HS-27A (cell line): ENCODE data around the gene SULT1A2.
"Not testable (repeated sequence)": the region's sequence is repeated elsewhere in the genome, so short reads cannot be mapped to it uniquely, and the experiment has no call there.

Source experiments
- DNase-seq: peaks from one replicate; pipeline ENCODE4 v3.0.0-alpha.2; 2012; ENCODE audit warnings: low read depth, missing footprints

SULT1A2 gene

DNA sequence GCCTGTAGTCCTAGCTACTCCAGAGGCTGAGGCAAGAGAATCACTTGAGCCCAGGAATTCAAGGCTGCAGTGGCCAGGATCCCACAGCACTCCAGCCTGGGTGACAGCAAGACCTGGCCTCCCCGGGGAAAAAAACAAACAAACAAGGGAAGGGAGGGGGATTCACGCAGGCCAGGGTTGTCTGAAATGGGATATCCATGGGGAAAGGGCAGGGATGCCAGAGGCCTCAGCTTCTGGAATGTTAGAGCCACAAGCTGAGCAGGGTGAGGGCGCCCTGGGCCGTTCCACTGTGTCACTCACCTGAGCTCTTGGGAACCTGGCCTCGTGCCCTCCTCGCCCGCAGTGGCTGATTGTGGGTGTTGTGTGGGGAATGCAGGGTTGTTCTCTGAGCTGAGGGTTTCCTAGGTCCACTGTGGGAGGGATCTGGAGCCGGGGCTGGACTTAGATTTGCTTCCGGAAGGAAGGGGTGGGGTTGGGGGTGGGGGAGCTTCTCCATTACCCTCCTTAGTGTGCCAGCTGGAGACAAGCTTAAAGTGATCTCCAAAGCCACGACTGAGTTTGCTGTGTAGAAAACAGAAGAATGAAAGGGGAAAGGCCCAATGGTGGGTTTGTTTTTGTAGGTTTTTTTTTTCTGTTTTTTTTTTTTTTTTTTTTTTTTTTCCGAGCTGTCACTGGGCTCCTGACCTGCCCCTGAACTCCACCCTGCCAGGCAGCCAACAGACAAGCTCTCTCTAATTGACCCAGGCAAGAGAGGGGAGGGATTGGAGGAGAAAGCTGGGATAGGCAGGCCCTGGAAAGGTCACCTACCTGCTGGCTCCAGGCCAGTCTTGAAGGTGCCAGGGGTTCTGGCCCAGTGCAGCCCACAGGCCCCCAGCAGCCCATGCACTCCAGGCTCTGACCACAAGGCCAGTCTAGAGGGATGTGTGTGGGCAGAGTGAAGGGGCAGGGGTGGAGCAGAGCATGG, 13.1 kb upstream of the SULT1A2 start, which contains the start of gene SULT1A1:
TSS of gene SULT1A1 (minus strand) at position 414 of the 964 bp plus-strand sequence. CDS start 1,189 bp downstream, outside the sequence.
- DNase-seq: no peak

DNA sequence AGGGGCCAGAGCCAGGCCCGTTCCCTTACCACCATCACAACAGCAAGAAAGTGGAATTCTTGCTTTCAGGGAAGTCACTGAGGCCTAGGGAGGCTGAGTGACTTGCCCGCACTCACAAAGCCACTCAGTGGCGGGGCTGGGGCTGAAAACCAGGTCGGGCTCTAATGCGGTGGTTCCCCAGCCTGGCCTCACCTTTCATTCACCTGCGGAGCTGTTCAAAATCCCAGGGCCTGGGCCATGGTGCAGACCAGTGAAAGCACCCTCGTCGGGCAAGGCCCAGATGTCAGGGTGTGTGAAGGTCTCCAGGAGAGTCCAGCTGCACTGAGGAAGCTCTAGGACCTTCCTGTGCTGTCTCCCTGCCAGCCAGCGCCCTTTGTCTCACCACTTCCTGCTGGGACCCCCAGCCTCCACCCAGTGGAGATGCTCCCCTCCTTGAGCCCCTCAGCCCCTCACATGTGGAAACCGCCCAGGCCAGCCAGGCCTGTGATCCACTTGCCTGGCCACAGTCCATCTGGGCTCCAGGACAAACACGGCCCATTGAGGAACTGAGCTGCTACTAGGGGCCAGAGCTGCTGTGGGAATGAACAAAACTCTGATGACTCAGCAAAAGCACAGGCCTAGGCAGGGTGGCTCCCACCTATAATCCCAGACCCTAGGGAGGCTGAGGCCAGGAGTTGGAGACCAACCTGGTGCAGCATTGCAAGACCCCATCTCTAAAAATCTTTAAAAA, 12.2 kb upstream of the SULT1A2 start:
- DNase-seq: not testable (repeated sequence)

DNA sequence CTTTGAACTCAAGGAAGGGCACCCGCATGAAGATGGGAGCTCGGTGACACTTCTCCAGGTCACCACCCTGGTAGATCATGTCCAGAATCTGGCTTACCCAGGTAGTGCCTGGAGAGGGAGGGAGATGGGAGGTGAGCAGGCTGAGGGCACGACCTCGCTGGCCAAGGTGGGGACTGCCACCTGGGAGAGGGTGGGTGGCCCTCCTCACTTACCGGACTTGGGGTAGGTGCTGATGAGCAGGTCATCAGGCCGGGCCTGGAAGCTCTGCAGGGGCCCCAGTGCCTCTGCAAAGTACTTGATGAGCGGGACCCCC, 11.6 kb upstream of the SULT1A2 start:
- not testable (repeated sequence) for DNase-seq

DNA sequence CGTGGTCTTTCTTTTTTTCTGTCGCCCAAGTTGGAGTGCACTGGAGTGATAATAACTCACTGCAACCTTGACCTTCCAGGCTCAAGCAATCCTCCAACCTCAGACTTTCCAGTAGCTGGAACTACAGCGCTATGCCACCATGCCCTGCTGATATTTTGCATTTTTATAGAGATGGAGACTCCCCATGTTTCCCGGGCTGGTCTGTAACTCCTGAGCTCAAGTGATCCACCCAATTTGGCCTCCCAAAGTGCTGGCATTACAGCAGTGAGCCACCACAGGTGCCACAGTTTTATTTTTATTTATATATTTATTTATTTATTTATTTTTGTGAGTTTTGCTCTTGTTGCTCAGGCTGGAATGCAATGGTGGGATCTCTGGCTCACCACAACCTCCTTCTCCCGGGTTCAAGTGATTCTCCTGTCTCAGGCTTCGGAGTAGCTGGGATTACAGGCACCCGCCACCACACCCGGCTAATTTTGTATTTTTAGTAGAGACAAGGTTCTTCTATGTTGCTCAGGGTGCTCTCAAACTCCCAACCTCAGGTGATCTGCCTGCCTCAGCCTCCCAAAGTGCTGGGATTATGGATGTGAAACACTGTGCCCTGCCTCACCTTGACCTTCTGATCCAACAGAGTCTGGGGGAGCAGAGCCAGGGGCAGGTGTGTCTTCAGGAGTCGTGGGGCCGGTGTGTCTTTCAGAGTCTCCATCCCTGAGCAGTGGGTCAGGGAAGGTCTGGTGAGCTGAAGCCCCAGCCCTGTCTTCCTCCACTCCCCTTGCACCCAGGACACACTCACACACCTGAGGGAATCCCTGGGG, 11.0 kb upstream of the SULT1A2 start:
- not testable (repeated sequence) for DNase-seq

DNA sequence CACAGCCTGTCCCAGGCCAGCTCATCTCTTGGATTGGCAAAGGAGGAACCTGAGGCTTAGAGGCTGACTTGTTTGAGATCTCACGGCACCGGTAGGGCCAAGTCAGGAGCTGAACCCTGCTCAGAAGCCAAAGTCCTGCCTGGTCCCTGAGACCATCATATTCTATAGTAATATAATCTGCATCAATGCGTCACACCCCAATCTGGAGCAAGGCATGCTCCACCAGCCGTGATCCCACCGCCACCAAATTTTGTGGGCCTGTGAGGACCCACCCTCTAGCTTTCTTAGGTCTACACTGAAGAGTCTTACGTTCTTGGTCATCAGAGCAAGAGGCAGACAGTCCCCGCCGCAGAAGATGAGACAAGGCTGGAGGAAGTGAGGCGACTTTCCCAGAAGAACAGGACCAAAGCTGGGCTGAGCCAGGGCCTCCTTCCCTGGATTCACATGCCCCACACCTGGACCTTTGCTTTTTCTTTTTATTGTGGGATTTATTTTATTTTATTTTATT, 10.3 kb upstream of the SULT1A2 start:
- DNase-seq: no peak

DNA sequence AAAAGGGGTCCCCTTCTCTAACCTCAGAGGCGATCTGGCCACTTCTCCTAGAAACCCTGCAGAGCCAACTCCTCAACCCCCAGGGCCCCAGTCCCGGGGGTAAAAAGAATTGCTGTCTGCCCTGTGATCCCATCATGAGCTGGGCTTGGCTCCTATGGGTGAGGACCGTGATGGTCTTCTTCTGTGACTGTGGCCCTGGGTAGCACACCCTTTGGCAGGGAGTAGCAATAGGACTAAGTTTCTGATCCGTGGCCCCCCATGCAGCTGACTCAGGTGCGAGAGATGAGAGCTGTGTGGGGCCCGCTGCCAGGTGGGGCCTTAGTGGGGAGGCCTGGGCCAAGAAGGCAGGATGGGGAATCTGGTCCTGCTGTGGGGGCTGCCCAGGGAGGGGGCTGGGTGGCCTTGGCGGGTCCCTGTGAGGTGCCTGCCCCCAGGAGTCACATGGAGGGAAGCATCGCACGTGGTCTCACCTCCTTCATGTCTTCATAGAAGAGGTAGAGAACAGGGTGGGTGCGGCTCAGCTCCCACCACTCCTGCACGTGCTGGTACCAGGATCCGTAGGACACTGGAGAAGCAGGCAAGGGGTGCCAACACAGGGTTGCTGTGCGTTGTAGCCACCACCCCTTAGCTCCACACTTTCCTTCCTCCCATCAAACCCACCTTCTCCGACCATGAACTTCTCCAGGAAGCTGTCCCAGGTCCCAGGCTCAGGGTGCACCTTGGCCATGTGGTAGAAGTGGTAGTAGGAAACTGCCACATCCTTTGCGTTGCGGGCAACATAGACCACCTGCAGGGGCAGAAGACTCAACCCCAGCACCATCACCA, 9.7 kb upstream of the SULT1A2 start:
- DNase-seq: no peak

DNA sequence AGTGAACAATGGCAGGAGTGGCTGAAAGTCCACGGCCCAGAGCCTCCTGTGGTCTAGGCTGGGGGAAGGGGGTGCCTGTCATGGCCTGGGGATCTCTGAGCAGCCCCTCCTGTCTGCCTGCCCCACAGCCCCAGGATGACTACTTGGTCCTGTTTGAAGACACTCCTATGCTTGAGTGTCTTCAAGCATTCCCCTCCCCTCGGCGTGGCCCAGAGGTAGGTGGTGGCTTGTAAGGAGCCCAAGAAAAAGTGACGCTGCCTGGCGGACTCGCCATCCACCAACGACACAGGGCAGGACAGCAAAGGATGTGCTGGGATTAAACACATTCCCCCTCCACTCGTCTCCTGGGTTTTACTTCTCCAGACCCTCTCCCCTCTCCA, 7.3 kb upstream of the SULT1A2 start:
- no peak for DNase-seq

DNA sequence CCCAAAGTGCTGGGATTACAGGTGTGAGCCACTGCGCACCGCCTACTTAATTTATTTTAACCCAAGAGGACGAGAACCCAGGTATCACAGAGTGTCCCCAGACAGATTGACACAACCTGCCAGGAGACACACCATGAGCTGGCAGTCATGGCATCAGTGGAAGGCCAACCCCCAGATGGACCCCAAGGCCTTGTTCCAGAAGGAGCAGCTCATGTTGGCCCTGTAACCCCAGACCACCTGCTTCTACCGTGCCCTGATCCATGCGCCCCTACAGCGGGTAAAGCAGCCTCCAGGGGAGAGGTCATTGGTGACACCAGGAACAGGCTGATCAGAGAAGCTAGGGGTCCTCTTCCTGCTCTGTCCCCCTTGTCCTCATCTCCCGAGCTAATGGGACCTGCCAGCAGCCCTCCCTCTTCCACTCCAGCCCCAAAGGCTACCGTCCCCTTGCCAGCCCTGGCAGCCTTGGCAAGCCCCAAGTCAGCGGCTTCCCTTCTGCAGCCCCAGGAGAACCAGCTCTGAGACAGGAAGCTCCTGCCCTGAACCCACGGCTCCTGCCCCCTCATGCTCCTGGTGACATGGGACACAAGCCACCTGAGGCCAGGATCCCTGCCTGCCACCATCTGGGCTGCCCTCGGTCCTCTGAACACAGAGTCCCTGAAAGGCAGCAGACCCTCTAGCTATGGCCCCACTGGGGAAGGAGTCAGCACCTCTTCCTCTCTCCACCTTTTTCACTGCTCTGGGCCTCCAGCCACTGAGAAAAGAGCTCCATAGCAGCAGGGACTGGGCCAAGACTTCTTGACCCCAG, 6.7 kb upstream of the SULT1A2 start:
- no peak for DNase-seq

DNA sequence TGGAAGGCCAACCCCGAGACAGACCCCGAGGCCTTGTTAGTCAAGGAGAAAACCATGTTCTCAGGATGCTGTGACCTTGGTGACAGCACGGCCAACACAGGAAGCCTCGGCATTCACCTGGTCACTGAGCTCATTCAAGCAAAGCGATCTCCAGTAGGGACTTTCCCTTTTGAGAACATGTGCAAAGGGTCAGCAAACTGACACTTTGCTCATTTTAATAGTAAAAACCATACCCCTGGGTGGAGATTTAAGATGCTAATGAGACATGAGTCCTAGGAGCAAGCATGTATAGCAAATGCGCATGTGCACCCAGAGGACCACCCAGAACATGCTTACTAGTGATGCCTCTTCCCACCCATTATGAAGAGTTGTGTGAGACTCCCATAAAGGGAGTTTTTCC, 5.7 kb upstream of the SULT1A2 start:
- DNase-seq: no peak

DNA sequence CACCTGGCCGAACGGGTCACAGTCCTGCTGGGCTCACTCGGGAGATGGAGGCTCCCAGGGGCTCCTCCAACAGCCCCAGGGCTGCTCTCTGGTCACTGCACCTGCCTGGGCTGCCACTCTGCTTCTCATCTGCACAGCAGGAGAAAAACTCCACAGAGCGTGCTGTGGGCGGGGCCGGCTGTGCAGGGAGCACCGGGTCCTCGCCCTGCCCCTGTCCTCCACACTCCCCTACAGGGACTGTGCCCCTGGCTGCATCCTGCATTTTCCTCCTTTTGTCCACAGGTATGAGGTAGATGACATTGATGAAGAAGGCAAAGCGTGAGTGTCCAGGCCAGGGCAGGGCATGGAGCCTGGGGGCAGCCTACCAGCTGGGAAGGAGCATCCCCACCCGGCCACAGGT, 5.2 kb upstream of the SULT1A2 start:
- not testable (repeated sequence) for DNase-seq

DNA sequence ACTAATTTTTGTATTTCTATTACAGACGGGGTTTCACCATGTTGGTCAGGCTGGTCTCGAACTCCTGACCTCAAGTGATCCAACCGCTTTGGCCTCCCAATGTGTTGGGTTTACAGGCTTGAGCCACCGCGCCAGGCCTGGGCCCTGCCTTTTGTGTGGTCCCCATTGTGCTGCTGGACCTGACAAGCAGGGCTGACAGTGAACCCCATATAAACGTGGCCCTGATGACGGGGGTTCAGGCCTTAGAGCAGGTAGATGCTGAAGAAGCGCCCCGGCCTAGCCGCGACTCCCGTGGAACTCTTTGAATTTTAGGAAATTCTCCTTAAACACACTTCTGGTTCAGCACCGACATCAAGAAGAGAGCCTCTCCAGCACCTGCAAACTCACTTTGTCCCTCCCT, 4.7 kb upstream of the SULT1A2 start:
- DNase-seq: not testable (repeated sequence)

DNA sequence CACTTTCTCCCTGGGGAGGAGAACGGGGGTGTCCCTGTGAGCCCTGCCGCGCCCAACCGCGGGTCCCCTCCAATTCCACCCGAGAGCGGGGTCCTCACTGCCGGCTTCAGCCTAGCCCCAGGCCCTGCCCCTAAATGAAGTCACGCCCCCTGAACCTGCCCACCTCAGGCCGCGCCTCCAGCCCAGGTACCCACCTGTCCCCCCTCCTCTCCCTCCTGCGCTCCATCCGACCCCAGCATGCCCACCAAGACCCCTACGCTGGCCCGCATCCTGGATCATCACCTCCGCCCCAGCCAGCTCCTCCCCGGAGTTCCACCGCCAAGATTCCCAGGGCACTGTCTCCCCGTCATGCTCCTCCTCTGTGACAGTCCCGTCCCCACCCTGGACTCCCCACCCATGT, 4.1 kb upstream of the SULT1A2 start:
- DNase-seq: not testable (repeated sequence)

DNA sequence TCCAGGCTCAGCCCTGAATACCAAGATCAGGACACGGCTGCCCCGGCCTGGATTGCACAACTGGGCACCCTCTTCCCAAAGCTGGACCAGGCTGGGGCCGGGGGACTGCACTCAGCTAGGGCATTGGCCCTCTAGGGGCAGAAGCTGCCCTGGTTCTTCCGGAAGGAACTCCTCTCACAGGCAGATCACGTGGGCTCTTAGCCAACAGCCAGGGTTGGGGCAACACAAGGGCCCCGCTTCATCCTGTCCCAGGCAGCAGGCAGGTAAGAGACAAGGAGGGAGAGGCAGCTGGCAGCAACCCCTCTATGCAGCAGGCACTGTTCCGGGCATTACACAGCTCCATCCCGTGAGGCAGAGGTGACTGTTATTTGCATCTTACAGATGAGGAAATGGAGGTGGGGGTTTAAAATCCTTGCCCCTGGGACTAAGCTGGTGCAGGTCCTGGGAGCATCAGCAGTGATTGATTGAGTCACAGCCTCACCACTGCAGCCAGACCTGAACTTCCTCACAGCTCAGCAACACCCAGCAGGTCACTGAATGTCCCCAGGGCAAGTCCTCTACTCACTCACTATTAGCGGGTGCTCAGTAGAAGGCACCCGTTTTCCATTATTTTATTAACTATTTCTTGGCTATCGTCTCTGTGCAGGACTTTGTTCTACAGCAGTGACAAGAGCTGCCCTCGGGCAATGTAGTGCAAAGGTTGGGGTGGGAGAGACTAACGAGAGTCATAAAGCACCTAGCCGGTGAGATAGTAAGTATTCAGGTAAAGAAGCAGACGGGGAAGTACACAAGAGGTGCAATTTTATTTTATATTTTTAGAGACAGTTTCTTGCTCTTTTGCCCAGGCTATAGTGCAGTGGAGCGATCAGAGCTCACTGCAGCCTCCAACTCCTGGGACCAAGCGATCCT, 2.8 kb upstream of the SULT1A2 start:
- DNase-seq: not testable (repeated sequence)

DNA sequence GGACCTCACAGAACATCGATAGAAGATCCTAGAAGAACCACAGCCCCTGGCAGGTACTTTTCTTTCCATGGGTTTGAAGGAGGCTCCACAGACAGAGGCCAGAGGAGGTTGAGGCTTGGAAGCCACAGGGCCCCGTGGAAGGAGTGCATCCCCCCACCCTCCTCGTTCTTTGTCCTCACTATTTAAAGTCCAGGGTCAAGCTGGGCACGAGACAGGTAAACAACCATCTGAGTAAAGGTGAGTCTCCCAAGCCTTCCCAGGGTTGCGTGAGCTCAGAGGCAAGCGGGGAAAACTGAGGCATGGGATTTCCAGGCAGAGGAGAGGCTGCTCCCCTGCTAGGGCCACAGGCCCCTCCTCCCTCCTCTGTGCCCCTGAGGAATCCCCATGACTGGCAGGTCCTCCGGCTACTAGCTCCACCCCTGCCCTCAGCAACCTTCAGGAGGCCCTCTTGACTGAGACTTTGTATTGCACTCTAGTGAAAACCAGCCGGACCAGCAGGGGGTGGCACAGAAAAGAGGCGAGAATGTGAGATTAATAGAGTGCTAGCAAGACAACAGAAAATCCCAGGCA, 927 bp upstream of the SULT1A2 start:
- no peak for DNase-seq

DNA sequence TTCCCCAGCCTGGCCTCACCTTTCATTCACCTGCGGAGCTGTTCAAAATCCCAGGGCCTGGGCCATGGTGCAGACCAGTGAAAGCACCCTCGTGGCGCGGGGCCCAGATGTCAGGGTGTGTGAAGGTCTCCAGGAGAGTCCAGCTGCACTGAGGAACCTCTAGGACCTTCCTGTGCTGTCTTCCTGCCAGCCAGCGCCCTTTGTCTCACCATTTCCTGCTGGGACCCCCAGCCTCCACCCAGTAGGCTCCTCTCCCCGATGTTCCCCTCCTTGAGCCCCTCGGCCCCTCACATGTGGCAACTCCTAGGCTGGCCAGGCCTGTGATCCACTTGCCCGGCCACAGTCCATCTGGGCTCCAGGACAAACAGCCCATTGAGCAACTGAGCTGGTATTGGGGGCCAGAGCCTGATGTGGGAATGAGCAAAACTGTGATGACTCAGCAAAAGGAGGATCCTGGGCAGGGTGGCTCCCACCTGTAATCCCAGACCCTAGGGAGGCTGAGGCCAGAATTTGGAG, 677 bp downstream of the SULT1A2 start:
- DNase-seq: no peak

DNA sequence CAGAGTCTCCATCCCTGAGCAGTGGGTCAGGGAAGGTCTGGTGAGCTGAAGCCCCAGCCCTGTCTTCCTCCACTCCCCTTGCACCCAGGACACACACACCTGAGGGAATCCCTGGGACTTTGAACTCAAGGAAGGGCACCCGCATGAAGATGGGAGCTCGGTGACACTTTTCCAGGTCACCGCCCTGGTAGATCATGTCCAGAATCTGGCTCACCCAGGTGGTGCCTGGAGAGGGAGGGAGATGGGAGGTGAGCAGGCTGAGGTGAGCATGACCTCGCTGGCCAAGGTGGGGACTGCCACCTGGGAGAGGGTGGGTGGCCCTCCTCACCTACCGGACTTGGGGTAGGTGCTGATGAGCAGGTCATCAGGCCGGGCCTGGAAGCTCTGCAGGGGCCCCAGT, 1.4 kb downstream of the SULT1A2 start:
- not testable (repeated sequence) for DNase-seq

DNA sequence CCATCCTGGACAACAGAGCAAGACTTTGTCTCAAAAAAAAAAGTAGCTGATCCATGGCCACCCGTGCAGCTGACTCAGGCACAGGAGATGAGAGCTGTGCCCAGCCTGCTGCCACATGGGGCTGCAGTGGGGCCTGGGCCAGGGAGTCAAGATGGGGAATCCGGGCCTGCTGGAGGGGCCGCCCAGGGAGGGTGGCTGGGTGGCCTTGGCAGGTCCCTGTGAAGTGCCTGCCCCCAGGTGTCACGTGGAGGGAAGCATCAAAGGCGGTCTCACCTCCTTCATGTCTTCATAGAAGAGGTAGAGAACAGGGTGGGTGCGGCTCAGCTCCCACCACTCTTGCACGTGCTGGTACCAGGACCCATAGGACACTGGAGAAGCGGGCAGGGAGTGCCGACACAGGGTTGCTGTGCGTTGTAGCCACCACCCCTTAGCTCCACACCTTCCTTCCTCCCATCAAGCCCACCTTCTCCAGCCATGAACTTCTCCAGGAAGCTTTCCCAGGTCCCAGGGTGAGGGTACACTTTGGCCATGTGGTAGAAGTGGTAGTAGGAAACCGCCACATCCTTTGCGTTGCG, 3.8 kb downstream of the SULT1A2 start:
- no peak for DNase-seq

DNA sequence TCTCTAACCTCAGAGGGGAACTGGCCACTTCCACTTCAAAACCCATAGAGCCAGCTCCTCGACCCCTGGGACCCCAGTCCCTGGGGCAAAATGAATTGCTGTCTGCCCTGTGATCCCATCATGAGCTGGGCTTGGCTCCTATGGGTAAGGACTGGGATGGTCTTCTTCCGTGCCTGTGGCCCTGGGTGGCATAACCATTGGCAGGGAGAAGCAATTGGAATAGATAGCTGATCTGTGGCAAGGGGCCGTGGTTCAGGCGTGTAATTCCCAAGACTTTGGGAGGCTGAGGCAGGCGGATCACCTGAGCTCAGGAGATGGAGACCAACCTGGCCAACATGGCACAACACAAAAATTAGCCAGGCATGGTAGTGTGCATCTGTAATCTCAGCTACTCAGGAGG, 4.3 kb downstream of the SULT1A2 start:
- DNase-seq: no peak
